ENCODE measurements around the gene DDX20. TPM values are rescaled to one million over a fixed set of nuclear protein-coding genes. Genes with fewer than 3 reads are reported as not detected.
A peak's percentile ranks its signal among the peaks of the same experiment; 100 is the strongest.
"Not testable (repeated sequence)": the region's sequence is repeated elsewhere in the genome, so short reads cannot be mapped to it uniquely, and the experiment has no call there.

Gene DDX20
- total RNA-seq, 1 experiment from 2014 or later, result 20.5 TPM

GRCh38 chr1:111775966-111776365 is 20.3 kb downstream of the DDX20 start:
- DNase-seq (ENCODE audit: low read depth, low spot score), result no peak
- in situ Hi-C loops (cut with HindIII; ENCODE audit: low pct_unique_long_range_greater_than_20kb, low sequenced_read_pairs), result no loop called here

GRCh38 chr1:111776391-111776790 is 20.7 kb downstream of the DDX20 start:
- in situ Hi-C loops (cut with HindIII; ENCODE audit: low pct_unique_long_range_greater_than_20kb, low sequenced_read_pairs), result no loop called here
- DNase-seq (ENCODE audit: low read depth, low spot score), result no peak

GRCh38 chr1:111776861-111777260 is 21.2 kb downstream of the DDX20 start:
- no peak for DNase-seq (ENCODE audit: low read depth, low spot score)
- in situ Hi-C loops (cut with HindIII; ENCODE audit: low pct_unique_long_range_greater_than_20kb, low sequenced_read_pairs), result no loop called here

GRCh38 chr1:111777301-111777700 is 21.6 kb downstream of the DDX20 start:
- in situ Hi-C loops (cut with HindIII; ENCODE audit: low pct_unique_long_range_greater_than_20kb, low sequenced_read_pairs), result no loop called here
- no peak for DNase-seq (ENCODE audit: low read depth, low spot score)

GRCh38 chr1:111778066-111778465 is 22.4 kb downstream of the DDX20 start:
- DNase-seq (ENCODE audit: low read depth, low spot score), result no peak
- in situ Hi-C loops (cut with HindIII; ENCODE audit: low pct_unique_long_range_greater_than_20kb, low sequenced_read_pairs), result no loop called here

GRCh38 chr1:111778541-111779051 is 22.9 kb downstream of the DDX20 start:
- in situ Hi-C loops (cut with HindIII; ENCODE audit: low pct_unique_long_range_greater_than_20kb, low sequenced_read_pairs), result no loop called here
- no peak for DNase-seq (ENCODE audit: low read depth, low spot score)

GRCh38 chr1:111779546-111779945 is 23.8 kb downstream of the DDX20 start:
- in situ Hi-C loops (cut with HindIII; ENCODE audit: low pct_unique_long_range_greater_than_20kb, low sequenced_read_pairs), result no loop called here
- DNase-seq (ENCODE audit: low read depth, low spot score), result no peak

- in situ Hi-C loops (cut with HindIII; ENCODE audit: low pct_unique_long_range_greater_than_20kb, low sequenced_read_pairs), result no loop called here
- DNase-seq (ENCODE audit: low read depth, low spot score), result no peak
These were observed 28.7 kb downstream of the DDX20 start for GRCh38 chr1:111784273-111784901.

GRCh38 chr1:111786669-111787207 is 31.0 kb downstream of the DDX20 start:
- in situ Hi-C loops (cut with HindIII; ENCODE audit: low pct_unique_long_range_greater_than_20kb, low sequenced_read_pairs), result no loop called here
- DNase-seq (ENCODE audit: low read depth, low spot score), result no peak

GRCh38 chr1:111789142-111789541 is 33.4 kb downstream of the DDX20 start:
- in situ Hi-C loops (cut with HindIII; ENCODE audit: low pct_unique_long_range_greater_than_20kb, low sequenced_read_pairs), result no loop called here
- DNase-seq (ENCODE audit: low read depth, low spot score), result no peak

GRCh38 chr1:111789666-111790316 is 34.1 kb downstream of the DDX20 start:
- peak; percentile 16 for DNase-seq (ENCODE audit: low read depth, low spot score)

GRCh38 chr1:111791776-111792175 is 36.1 kb downstream of the DDX20 start:
- DNase-seq (ENCODE audit: low read depth, low spot score), result no peak
- in situ Hi-C loops (cut with HindIII; ENCODE audit: low pct_unique_long_range_greater_than_20kb, low sequenced_read_pairs), result no loop called here

More at GRCh38 chr1:111789666-111790316, 34.1 kb downstream of the DDX20 start:
- in situ Hi-C loops (cut with HindIII; ENCODE audit: low pct_unique_long_range_greater_than_20kb, low sequenced_read_pairs), result no loop called here

- in situ Hi-C loops (cut with HindIII; ENCODE audit: low pct_unique_long_range_greater_than_20kb, low sequenced_read_pairs), result no loop called here
- no peak for DNase-seq (ENCODE audit: low read depth, low spot score)
These were observed 36.5 kb downstream of the DDX20 start for GRCh38 chr1:111792249-111792648.

GRCh38 chr1:111793923-111794322 is 38.2 kb downstream of the DDX20 start:
- in situ Hi-C loops (cut with HindIII; ENCODE audit: low pct_unique_long_range_greater_than_20kb, low sequenced_read_pairs), result no loop called here
- no peak for DNase-seq (ENCODE audit: low read depth, low spot score)

- in situ Hi-C loops (cut with HindIII; ENCODE audit: low pct_unique_long_range_greater_than_20kb, low sequenced_read_pairs), result no loop called here
- no peak for DNase-seq (ENCODE audit: low read depth, low spot score)
These were observed 39.7 kb downstream of the DDX20 start for GRCh38 chr1:111795401-111795800.

- in situ Hi-C loops (cut with HindIII; ENCODE audit: low pct_unique_long_range_greater_than_20kb, low sequenced_read_pairs), result no loop called here
- no peak for DNase-seq (ENCODE audit: low read depth, low spot score)
These were observed 42.9 kb downstream of the DDX20 start for GRCh38 chr1:111798580-111798979.

- in situ Hi-C loops (cut with HindIII; ENCODE audit: low pct_unique_long_range_greater_than_20kb, low sequenced_read_pairs); DNase-seq (ENCODE audit: low read depth, low spot score): not testable (repeated sequence)
These were observed 44.0 kb downstream of the DDX20 start for GRCh38 chr1:111799722-111800121.

GRCh38 chr1:111801071-111801850 is 45.6 kb downstream of the DDX20 start:
- no peak for DNase-seq (ENCODE audit: low read depth, low spot score)
- in situ Hi-C loops (cut with HindIII; ENCODE audit: low pct_unique_long_range_greater_than_20kb, low sequenced_read_pairs), result no loop called here
